Stimulated activated naive B cell treated with anti-CD40 and anti-IgM and Interleukin-4, amounts not matched to agents 10 μg/mL and 1 μg/mL and 100 μg/mL, for 72 hours (primary cell): ENCODE results near the gene ASGR2.
A peak's percentile ranks its signal among the peaks of the same experiment; 100 is the strongest.
"Not testable (repeated sequence)": the region's sequence is repeated elsewhere in the genome, so short reads cannot be mapped to it uniquely, and the experiment has no call there.

Experiments used
- ATAC-seq, 2 donors: fragments of 150-1000 bp; cut with Tn5 transposase; replicated peaks; 2 replicates each; pipeline ENCODE4 v1.10.0; 2021; ENCODE audit warnings: moderate library complexity in 1 of 2
- DNase-seq: peaks from one replicate; pipeline ENCODE4 v3.0.0; 2021
- H3K27ac Mint-ChIP-seq: one replicate; pipeline ENCODE4 v1.8.0; 2022; ENCODE audit warnings: mild to moderate bottlenecking, mixed read lengths
- H3K27me3 Mint-ChIP-seq, 2 donors: one replicate each; pipeline ENCODE4 v1.8.0; 2022; ENCODE audit warnings: mixed read lengths in 2 of 2
- H3K36me3 Mint-ChIP-seq, 2 donors: one replicate each; pipeline ENCODE4 v1.8.0; 2022; ENCODE audit warnings: mixed read lengths in 2 of 2, mild to moderate bottlenecking in 1 of 2
- H3K4me1 Mint-ChIP-seq, 2 donors: one replicate each; pipeline ENCODE4 v1.8.0; 2022; ENCODE audit warnings: mixed read lengths in 2 of 2, mild to moderate bottlenecking in 1 of 2
- H3K4me3 Mint-ChIP-seq, 2 donors: one replicate each; pipeline ENCODE4 v1.8.0; 2022; ENCODE audit warnings: mild to moderate bottlenecking in 2 of 2, mixed read lengths in 2 of 2, moderate library complexity in 1 of 2
- H3K9me3 Mint-ChIP-seq, 2 donors: one replicate each; pipeline ENCODE4 v1.8.0; 2022; ENCODE audit warnings: mixed read lengths in 2 of 2, mild to moderate bottlenecking in 1 of 2

The ASGR2 gene

DNA sequence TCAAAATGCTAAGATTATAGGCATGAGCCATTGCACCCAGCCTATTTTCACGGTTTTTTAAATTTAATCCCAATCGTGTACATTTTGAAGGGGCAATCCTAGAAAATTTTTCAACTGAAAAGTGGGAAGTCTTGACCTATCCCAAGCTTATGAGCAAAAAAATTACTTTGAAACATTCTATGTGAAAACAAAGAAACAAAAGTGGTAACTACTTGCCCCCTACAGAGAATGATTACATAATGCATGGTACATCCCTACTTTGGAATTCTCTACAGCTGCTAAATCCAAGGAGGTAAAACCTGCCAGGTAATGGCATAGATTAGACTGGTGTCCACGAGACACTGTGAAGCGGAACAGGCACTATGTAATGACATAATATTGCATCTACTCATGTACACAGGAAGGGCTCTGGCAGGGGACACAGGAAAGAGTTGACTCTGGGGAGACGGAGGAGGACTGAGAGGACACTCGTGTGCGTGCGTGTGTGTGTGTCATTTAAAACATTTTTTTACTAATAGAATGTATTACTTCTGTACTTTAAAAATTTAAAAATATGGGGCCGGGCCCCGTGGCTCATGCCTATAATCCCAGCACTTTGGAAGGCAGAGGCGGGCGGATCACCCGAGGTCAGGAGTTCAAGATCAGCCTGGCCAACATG lies 15.7 kb downstream of the ASGR2 start:
- Mint-ChIP-seq H3K4me3 (no peak overlapping the region), H3K27me3 (peaks cover 16 to 20% of the 10 kb centered on the region in 2 donors)
- ATAC-seq = no peak

GRCh38 chr17:7097940-7098339 lies 16.7 kb downstream of the ASGR2 start:
- DNase-seq (no peak), ATAC-seq (no peak)
- Mint-ChIP-seq H3K27ac (no peak overlapping the region), H3K4me1 (peaks cover 32 to 34% of the 10 kb centered on the region in 2 donors), H3K36me3 (peaks cover 0 to 3% of the 10 kb centered on the region in 2 donors), H3K27me3 (peaks cover 14 to 16% of the 10 kb centered on the region in 2 donors), H3K4me3 (no peak overlapping the region), H3K9me3 (peaks cover 0 to 2% of the 10 kb centered on the region in 2 donors)

More for the DNA sequence above, 15.7 kb downstream of the ASGR2 start:
- peaks cover 30 to 31% of the 10 kb centered on the region in 2 donors for H3K4me1 Mint-ChIP-seq
- peaks cover 0 to 3% of the 10 kb centered on the region in 2 donors for H3K36me3 Mint-ChIP-seq
- H3K27ac Mint-ChIP-seq = no peak overlapping the region
- peaks cover 0 to 2% of the 10 kb centered on the region in 2 donors for H3K9me3 Mint-ChIP-seq
- DNase-seq = no peak

- H3K27ac Mint-ChIP-seq = peak overlapping the region; percentile 38
- H3K9me3 Mint-ChIP-seq = peaks cover 0 to 2% of the 10 kb centered on the region in 2 donors
- no peaks in the 10 kb centered on the region for H3K27me3 Mint-ChIP-seq
- peak overlapping the region in 1 of 2 donors; percentile 46 for H3K4me3 Mint-ChIP-seq
- H3K4me1 Mint-ChIP-seq = peaks cover 32 to 34% of the 10 kb centered on the region in 2 donors
- DNase-seq (no peak), ATAC-seq (peak; percentile 78 to 81)
- peaks cover 0 to 3% of the 10 kb centered on the region in 2 donors for H3K36me3 Mint-ChIP-seq
These were observed 19.0 kb downstream of the ASGR2 start for GRCh38 chr17:7095625-7096024.

DNA sequence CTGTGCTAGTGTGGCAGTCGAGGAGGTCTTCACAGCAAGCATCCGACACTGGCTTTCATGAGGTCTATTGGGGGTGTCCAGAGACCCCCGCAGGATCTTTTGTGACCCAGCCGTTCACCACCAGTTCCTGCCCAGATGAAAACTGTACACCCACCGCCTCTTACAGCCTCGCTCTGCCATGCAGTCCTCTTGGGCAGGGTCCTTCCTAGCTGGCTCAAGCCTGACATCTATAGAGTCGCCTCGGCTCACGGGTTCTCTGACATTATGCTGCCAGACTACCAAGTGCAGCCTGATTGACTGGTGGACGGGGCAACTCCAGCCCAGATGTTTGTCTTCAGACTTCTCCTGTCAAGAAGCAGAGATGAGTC lies 20.0 kb downstream of the ASGR2 start:
- peak overlapping the region in 1 of 2 donors; percentile 25 for H3K4me3 Mint-ChIP-seq
- H3K9me3 Mint-ChIP-seq = peaks cover 0 to 2% of the 10 kb centered on the region in 2 donors
- no peak for DNase-seq
- H3K27me3 Mint-ChIP-seq = no peaks in the 10 kb centered on the region
- H3K27ac Mint-ChIP-seq = no peak overlapping the region
- H3K4me1 Mint-ChIP-seq = peaks cover 32 to 34% of the 10 kb centered on the region in 2 donors
- ATAC-seq = peak; percentile 10 to 26
- peaks cover 0 to 3% of the 10 kb centered on the region in 2 donors for H3K36me3 Mint-ChIP-seq

DNA sequence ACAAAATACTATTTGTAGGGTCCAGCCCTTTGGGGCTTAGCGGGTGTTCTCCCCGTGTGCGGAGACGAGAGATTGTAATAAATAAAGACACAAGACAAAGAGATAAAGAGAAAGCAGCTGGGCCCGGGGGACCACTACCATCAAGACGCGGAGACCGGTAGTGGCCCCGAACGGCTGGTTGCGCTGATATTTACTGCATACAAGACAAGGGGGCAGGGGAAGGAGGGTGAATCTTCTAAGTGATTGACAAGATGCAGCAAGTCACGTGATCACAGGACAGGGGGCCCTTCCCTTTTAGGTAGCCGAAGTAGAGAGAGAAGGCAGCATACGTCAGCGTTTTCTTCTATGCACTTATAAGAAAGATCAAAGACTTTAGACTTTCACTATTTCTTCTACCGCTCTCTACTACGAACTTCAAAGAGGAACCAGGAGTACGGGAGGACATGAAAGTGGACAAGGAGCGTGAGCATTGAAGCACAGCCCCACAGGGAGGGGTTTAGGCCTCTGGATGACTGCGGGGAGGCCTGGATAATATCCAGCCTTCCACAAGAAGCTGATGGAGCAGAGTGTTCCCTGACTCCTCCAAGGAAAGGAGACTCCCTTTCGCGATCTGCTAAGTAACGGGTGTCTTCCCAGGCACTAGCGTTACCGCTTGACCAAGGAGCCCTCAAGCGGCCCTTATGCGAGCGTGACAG lies 23.2 kb downstream of the ASGR2 start:
- not testable (repeated sequence) for H3K27ac Mint-ChIP-seq, H3K4me3 Mint-ChIP-seq, DNase-seq, H3K36me3 Mint-ChIP-seq, H3K9me3 Mint-ChIP-seq, ATAC-seq
- Mint-ChIP-seq H3K4me1 (peaks cover 24 to 29% of the 10 kb centered on the region in 2 donors), H3K27me3 (peaks cover 10 to 18% of the 10 kb centered on the region in 2 donors)

- Mint-ChIP-seq H3K27me3 (peaks cover 16 to 32% of the 10 kb centered on the region in 2 donors), H3K4me1 (peaks cover 8 to 10% of the 10 kb centered on the region in 2 donors)
- not testable (repeated sequence) for H3K9me3 Mint-ChIP-seq, DNase-seq, H3K4me3 Mint-ChIP-seq, ATAC-seq, H3K27ac Mint-ChIP-seq, H3K36me3 Mint-ChIP-seq
These were observed 25.1 kb downstream of the ASGR2 start for GRCh38 chr17:7089570-7089969.

GRCh38 chr17:7088442-7088841 lies 26.2 kb downstream of the ASGR2 start:
- not testable (repeated sequence) for DNase-seq, ATAC-seq, H3K9me3 Mint-ChIP-seq, H3K27ac Mint-ChIP-seq, H3K4me3 Mint-ChIP-seq, H3K4me1 Mint-ChIP-seq, H3K36me3 Mint-ChIP-seq
- H3K27me3 Mint-ChIP-seq = peaks cover 25 to 43% of the 10 kb centered on the region in 2 donors

- ATAC-seq (no peak), DNase-seq (no peak)
- Mint-ChIP-seq H3K4me3 (no peak overlapping the region), H3K36me3 (peaks cover 0 to 4% of the 10 kb centered on the region in 2 donors), H3K27me3 (peaks cover 39 to 66% of the 10 kb centered on the region in 2 donors), H3K4me1 (peaks cover 15% of the 10 kb centered on the region in 2 donors), H3K27ac (no peak overlapping the region), H3K9me3 (no peaks in the 10 kb centered on the region)
These were observed 30.5 kb downstream of the ASGR2 start for GRCh38 chr17:7084088-7084487.

DNA sequence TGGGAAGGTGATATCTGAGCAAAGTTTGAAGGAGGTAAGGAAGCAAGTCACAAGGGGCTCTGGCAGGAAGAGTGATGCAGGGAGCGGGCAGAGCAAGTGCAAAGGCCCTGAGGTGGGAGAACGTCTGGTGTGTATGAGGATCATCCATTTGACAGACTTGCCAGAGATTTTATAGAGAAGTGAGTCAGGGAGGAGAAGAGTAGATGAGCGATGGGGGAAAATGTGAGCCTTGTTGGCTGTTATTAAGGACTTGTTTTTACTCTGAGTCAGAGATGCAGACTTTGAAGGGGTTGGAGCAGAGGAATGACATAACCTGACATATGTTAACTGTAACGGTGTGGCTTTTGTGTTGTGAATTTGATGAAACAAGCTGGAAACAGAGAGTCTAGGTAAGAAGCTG lies 31.0 kb downstream of the ASGR2 start:
- Mint-ChIP-seq H3K4me3 (no peak overlapping the region), H3K36me3 (peaks cover 0 to 4% of the 10 kb centered on the region in 2 donors), H3K4me1 (peaks cover 15% of the 10 kb centered on the region in 2 donors), H3K9me3 (no peaks in the 10 kb centered on the region), H3K27ac (no peak overlapping the region), H3K27me3 (peaks cover 39 to 66% of the 10 kb centered on the region in 2 donors)
- DNase-seq (no peak), ATAC-seq (no peak)

DNA sequence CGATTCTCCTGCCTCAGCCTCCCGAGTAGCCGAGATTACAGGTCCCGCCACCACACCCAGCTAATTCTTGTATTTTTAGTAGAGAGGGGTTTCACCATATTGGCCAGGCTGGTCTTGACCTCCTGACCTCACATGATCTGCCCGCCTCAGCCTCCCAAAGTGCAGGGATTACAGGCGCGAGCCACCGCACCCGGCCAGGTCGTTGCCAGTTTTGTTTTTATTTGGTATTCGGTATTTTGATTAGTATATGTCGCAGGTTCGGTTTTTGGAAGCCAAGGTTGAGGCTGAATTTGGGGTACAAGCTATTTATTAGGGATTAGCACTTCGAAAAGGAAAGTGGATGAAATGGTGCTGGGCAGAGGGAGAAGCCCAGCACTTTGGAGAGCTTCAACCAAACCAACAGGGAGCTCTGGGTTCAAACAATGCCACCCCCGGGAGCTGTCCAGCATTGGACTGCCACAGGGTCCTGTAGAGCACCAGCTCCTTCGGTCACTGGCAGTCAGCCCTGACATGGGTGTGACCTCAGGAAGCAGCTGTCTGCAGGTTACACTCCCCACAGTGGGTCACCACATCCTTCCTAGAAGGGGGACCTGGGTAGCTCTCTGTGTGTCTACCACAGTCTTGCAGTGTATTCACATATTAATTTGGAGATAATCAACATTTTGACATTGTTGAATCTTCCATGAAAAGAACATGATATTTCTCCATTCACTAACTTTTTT lies 33.1 kb downstream of the ASGR2 start:
- no peak overlapping the region for H3K27ac Mint-ChIP-seq
- H3K4me3 Mint-ChIP-seq = no peak overlapping the region
- peaks cover 0 to 4% of the 10 kb centered on the region in 2 donors for H3K36me3 Mint-ChIP-seq
- H3K27me3 Mint-ChIP-seq = peaks cover 36 to 70% of the 10 kb centered on the region in 2 donors
- H3K9me3 Mint-ChIP-seq = peaks cover 0 to 2% of the 10 kb centered on the region in 2 donors
- DNase-seq = no peak
- ATAC-seq = peak; percentile 61 to 67
- peaks cover 15% of the 10 kb centered on the region in 2 donors for H3K4me1 Mint-ChIP-seq

DNA sequence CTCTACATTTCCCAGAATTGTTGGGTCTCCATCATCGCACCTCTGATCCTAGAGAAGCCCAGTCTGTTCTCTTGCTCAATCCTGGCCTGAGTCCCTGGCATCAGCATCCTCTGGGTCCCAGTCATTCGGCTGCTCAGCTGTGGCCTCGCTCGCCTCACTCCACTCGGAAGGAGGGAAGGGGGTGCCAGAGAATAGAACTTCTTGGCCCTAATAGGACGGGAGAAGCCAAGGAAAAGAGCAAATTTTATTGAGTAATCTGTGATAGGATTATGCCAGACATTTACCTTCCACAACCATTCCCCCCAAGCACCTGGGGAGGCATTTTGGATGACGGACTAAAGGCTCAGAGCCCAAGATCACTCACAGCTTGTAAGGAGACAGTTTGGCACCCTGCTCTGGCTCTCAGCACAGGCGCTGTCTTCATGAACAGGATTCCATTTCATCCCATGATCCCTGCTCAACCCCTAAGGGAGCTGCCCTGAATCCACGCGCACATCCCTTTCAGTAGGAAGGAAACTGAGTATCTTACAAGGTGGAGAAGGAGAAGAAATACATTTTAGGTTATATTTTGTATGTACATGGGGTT lies 34.1 kb downstream of the ASGR2 start:
- peaks cover 0 to 2% of the 10 kb centered on the region in 2 donors for H3K9me3 Mint-ChIP-seq
- ATAC-seq = no peak
- H3K27ac Mint-ChIP-seq = peak overlapping the region; percentile 53
- H3K4me3 Mint-ChIP-seq = no peak overlapping the region
- peaks cover 15% of the 10 kb centered on the region in 2 donors for H3K4me1 Mint-ChIP-seq
- peaks cover 0 to 2% of the 10 kb centered on the region in 2 donors for H3K36me3 Mint-ChIP-seq
- DNase-seq = no peak
- H3K27me3 Mint-ChIP-seq = peaks cover 31 to 60% of the 10 kb centered on the region in 2 donors

GRCh38 chr17:7079581-7080455 lies 34.8 kb downstream of the ASGR2 start, which contains the start of gene CLEC10A:
Gene CLEC10A, minus strand, starts transcription at chr17:7080251. Its CDS starts 1,439 bp downstream, at chr17:7078812.
- Mint-ChIP-seq H3K27me3 (peaks cover 31 to 58% of the 10 kb centered on the region in 2 donors), H3K4me1 (peaks cover 15% of the 10 kb centered on the region in 2 donors)
- no peak for ATAC-seq

DNA sequence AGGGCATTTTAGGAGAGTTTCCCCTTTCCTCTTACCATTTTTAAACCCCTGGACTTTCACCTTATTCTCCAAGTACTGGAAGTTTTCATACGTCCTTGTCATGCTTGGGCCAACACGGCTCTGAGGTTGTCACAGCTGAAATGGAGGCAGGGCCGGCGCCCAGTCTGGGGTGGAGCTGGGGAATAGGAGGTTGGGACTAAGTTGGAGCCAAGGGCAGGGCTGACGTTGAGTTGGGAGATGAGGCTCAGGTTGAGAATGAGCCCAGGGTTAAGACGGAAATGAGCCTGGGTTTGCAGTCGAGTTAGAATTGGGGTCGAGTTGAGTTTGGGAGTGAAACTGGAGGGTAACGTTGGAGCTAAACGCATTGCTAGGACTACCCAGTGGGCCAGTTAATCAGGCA lies 35.9 kb downstream of the ASGR2 start:
- Mint-ChIP-seq H3K27me3 (peaks cover 23 to 52% of the 10 kb centered on the region in 2 donors), H3K4me1 (peaks cover 9 to 11% of the 10 kb centered on the region in 2 donors), H3K27ac (no peak overlapping the region), H3K36me3 (peaks cover 0 to 2% of the 10 kb centered on the region in 2 donors), H3K9me3 (peaks cover 0 to 2% of the 10 kb centered on the region in 2 donors), H3K4me3 (no peak overlapping the region)
- ATAC-seq = no peak
- no peak for DNase-seq

More at GRCh38 chr17:7079581-7080455, 34.8 kb downstream of the ASGR2 start, which contains the start of gene CLEC10A:
- no peak for DNase-seq
- Mint-ChIP-seq H3K9me3 (peaks cover 0 to 2% of the 10 kb centered on the region in 2 donors), H3K27ac (peak within 1 kb of the TSS; percentile 53), H3K4me3 (no peak within 1 kb of the TSS), H3K36me3 (peaks cover 0 to 2% of the 10 kb centered on the region in 2 donors)
